Lower leg skin (tissue), 3 donors: ENCODE data around the gene ABITRAM.

Source experiments
- CTCF ChIP-seq, 3 donors: fragments of 450-650 bp; IDR thresholded peaks; one replicate each; pipeline ENCODE4 v1.5.1; 2016; ENCODE audit warnings: antibody characterized with exemption in 3 of 3, mild to moderate bottlenecking in 3 of 3, moderate library complexity in 2 of 3
- POLR2A ChIP-seq, 2 donors: fragments of 450-650 bp; IDR thresholded peaks; one replicate each; pipeline ENCODE4 v1.6.1; 2016 to 2017; ENCODE audit warnings: antibody characterized with exemption in 2 of 2, mild to moderate bottlenecking in 1 of 2, moderate library complexity in 1 of 2

GRCh38 chr9:108910402-108910801 is 23.8 kb upstream of the ABITRAM start:
- TF ChIP-seq CTCF (IDR thresholded peaks at IDR 0.05) (no peak), POLR2A (IDR thresholded peaks at IDR 0.05) (no peak)
